DMS114 treated with DMSO at 0.1 percent for 48 hours (cell line): Measurements from ENCODE around the gene ZNF410.

Experiments used
- DNase-seq: peaks from one replicate; lab custom pipeline; 2025; ENCODE audit not compliant: unreplicated experiment; lab: John Stamatoyannopoulos, UW

Gene ZNF410

DNA sequence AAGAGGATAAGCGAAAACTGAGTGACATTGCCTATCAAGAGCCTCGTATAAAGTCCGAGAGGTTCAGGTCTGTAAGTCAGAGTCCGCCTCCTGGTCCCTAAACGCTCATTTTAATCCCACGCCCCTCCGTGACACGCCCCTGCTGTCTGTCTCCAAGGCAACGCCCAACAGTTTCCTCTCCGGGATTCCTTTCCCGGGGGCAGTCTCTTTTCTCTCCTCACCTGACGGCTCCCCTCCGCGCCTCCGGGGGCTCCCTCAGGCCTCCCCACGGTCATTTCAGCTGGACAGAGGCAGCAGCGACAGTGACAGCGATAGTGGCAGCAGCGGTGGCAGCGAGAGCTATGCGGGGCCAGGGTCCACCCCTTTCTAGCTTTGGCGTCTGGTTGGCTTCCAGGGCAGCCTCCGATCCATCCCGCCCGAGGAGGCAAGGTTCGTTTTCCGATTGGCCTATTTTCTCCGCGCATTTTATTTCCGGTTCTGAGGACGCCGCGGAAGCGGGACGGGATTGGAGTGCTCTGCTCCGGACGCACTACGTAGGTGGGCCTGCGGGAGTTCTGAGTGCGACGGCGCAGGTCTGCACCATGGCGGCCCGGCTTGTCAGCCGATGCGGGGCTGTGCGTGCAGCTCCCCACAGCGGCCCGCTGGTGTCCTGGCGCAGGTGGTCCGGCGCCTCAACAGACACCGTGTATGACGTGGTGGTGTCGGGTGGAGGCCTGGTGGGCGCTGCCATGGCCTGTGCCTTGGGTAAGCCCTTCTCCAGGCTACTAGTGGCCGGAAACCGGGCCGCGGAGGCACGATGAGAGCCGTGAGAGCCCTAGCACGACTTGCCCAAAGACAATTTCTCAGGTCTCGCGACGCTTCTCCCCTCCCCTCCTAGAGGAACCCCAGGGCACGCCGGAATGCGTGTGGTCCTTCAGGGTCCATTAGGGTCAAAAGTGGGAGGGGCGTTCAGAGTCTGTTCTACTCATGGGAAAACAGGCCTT, 63.4 kb downstream of the ZNF410 start, which contains the start of the genes COQ6 and FAM161B:
Gene COQ6, plus strand, starts transcription at position 551 of the 983 bp plus-strand sequence. Its CDS starts 31 bp downstream, at position 582.
Gene FAM161B, minus strand, starts transcription at position 343 of the 983 bp plus-strand sequence. Its CDS starts 68 bp downstream, at position 275.
- peak; percentile 93 for DNase-seq

DNA sequence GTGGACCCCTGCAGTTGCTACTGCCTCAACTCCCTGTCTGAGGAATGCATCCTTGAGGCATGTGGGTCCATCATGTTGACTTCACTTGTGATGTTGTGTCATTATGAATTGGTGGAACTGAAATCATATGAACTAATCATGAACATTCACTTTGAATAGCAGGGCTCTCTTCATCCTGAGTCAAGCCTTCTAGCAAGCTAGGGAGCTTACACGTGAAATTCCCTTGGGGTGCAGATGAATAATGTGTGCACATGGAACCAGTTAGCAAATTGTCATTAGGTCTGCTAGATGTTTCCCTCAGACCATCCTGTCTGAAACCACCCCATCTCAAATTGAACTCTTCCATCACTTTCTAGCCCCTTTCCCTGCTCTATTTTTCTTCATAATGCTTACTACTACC, 67.1 kb downstream of the ZNF410 start:
- DNase-seq, result no peak

DNA sequence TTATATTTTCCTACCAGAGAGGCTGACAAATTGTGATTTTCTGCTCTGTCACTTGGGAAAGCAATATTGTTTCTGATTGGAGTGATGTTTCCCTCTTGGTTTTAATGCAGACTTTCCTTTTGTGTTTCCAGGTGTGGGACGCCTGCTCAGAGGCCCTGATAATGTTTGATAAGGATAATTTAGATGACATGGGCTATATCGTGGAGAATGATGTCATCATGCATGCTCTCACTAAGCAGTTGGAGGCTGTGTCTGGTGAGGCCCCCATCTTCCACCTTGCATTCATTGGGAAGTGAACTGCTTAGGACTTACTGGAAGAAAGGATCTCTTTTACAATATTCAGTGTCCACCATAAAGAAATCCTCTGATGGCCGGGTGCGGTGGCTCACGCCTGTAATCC, 69.0 kb downstream of the ZNF410 start:
- DNase-seq, result no peak

DNA sequence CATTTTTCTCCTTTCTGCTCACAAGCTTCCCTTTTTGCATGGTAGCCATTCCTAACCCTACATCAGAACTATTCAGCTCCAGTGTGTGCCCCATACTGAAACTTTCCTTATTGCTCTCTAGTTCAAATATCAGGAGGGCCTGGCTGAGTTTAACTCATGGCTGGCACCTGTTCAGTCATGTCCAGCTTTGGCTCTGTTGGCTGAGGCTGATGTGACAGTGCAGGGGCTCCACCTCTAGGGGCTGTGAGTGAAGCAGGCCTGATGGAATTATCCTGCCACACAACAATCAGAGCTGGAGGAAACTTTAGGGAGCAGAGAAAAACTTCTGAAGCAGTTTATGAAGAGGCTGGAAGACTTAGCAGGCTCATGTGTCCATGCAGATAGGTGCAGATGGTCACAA, 71.9 kb downstream of the ZNF410 start:
- DNase-seq, result no peak

DNA sequence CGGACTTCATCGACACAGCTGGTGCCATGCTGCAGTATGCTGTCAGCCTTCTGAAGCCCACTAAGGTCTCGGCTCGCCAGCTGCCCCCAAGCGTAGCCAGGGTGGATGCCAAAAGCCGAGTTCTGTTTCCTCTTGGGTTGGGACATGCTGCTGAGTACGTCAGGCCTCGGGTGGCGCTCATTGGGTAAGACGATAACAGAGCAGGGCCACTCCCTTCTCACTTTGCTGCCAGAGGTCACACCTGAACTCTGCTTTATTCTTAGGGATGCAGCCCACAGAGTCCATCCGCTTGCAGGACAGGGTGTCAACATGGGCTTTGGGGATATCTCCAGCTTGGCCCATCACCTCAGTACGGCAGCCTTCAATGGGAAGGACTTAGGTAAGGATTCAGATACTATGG, 74.5 kb downstream of the ZNF410 start:
- no peak for DNase-seq

DNA sequence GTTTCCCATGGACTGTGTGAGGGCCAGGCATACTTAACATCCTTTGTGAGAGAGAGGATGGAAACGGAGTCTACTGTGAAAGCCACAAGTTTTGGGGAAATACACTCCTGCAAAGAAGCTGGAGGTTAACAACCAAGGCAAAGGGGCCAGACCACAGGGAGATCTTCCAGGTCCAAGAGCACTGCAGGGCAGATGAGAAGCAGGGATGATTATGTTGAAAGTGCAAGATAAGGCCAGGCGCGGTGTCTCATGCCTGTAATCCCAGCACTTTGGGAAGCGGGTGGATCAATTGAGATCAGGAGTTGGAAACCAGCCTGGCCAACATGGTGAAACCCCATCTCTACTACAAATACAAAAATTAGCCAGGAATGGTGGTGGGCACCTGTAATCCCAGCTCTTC, 78.6 kb downstream of the ZNF410 start:
- no peak for DNase-seq

DNA sequence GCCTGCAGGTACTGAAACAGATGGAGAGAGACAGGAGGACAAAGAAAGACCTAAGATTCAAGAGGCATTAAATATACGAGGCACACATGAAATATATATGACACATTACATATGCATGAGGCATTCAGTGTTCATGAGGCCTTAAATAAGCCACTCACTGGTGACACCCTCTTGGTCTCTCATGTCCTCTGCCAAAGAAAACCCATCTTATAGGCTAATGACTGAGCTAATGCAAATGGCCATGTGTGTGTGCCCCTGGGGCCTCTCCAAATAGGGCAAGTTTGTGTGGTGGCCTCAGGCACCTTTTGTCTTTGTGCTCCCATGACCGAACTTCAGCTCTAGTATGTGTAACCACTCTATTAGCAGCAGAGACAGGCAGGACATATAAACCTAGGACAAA, 82.2 kb downstream of the ZNF410 start:
- DNase-seq, result no peak

DNA sequence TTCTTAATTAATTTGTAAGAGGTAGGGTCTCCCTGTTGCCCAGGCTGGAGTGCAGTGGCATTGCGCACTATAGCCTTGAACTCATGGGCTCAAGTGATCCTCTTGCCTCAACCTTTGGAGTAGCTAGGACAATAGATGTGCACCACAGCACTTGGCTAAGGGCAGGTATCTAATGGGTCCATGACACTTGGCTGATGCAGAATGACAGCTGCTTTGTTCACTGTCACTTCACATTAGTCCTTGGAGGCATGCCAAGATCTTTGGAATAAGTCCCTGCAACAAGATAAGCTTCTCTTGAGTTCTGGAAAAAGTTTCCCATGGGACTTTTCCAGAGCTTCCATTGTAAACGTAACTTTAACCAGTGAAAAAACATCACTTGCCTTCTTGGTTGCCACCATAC, 86.8 kb downstream of the ZNF410 start:
- DNase-seq, result no peak

DNA sequence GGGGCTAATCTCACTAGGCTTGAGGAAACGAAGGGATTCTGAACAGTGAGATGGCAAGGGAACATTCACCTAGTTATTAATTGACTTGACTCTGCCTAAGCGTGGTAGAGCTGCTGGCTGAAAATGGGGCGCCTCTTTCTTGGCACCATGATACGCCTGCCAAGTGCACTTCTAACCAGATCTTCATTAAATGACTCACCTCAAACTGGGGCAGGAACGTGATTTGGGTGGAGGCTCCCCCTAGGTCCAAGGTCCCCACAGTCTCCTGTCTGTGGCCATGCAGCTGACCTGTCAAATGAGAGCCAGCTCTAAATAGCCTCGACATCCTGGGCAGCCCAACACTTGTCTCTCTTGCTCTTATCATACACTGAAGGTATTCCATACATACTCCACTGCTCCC, 89.5 kb downstream of the ZNF410 start:
- no peak for DNase-seq

DNA sequence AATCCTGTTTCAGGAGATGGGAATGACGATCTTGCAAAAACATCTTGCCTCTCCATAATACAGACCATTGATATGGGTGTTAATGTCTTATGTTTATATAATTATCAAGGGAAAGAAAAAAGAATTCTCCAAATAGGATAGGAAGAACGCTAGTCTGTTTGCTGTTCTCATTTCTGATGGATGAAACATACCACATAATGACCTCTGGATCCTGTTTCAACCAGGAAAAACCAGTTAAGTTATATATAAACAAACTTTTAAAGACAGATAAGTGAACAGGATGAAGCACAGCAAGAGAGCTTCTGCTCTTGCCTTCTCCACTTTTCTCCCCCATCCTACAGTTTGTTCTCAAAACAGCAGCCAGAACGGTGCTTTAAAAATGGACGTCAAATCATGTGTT, 91.2 kb downstream of the ZNF410 start:
- DNase-seq, result no peak
